Cardiac fibroblast (primary cell): ENCODE measurements around the gene POLR2J.

Source experiments
- DNase-seq, 2 donors: peaks; one replicate each; pipeline versions ENCODE4 v3.0.0 to v3.0.0-alpha.2; 2010; ENCODE audit warnings: low read depth in 2 of 2
- H3K4me3 ChIP-seq, 2 donors: replicated peaks in 1 of 2; 1 replicate in 1 of 2; 2 replicates in 1 of 2; pipeline ENCODE4 v1.5.1; 2011; ENCODE audit warnings: low read depth in 2 of 2, low read length in 2 of 2, mild to moderate bottlenecking in 2 of 2, moderate library complexity in 1 of 2
- CTCF ChIP-seq: IDR thresholded peaks from one replicate; pipeline ENCODE4 v1.5.1; 2011; ENCODE audit warnings: low read depth, mild to moderate bottlenecking, low read length, inconsistent platforms

POLR2J gene

DNA sequence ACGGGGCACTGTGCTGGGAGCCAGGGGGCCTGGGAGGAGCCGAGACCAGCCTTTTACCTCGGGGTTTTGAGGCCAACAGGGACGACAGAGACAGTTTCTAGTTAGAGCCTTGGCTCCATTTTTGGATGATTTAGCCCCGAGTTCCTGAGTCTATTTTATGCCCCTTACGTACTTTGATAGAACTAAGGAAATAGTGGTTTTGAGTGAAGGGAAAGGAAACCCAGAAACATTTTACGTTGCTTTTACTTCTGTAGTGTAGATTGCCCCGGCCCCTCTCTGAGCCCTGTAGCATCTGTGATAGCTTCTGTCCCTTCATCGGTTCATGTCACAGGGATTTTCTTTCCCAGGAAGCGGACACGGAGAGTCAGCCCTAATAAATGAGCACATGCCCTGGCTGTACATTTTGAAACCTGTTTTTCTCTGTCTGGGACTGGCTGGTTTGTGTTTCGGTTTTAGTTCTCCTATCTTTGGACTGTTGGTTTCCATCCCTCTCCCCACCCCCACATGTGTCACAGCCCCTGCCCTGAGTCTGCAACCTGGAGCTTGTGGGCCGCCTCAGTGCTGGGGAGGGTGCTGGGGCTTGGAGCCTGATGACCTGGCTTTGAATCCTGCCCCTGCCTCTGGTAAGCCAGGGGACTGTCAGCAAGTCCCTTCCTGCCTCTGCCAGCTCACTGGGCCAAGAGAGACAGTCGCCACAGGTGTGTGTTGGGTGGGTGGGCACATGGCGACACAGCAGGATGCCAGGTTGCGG lies 52.3 kb downstream of the POLR2J start:
- H3K4me3 ChIP-seq = no peak overlapping the region
- no peak for DNase-seq

DNA sequence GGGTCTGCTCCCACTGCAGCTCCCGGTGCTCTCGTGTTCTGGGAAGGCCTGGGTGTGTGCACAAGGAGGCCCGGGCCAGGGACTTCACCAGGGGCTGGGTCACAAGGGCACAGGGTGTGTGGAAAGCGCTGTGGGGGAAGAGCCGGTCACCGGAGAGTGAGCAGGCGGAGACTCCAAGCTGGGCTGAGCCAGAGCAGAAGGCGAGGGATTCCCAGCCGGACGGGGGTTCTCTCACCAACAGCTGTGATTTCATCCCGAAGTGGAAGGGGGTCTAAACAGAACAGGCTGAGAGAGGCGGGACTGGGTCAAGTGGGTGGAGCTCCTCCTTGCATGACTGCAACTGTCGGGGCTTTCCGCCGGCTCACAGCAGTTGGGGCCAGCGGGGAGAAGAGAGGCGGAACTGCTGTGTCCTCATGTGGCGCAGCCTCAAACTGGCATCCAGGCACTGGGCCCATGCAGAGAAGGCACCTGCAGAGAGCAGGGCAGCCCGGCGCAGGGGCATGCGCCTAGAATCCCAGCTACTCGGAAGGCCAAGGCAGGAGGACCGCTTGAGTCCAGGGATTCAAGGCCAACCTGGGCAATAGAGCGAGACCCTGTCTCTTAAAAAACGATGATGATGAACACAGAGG lies 53.0 kb downstream of the POLR2J start:
- no peak for TF ChIP-seq CTCF

More for the DNA sequence above, 52.3 kb downstream of the POLR2J start:
- no peak for TF ChIP-seq CTCF

GRCh38 chr7:102424787-102425218 lies 53.9 kb downstream of the POLR2J start:
- H3K4me3 ChIP-seq = no peak overlapping the region
- no peak for DNase-seq

More for the DNA sequence above, 53.0 kb downstream of the POLR2J start:
- no peak overlapping the region for H3K4me3 ChIP-seq
- DNase-seq = no peak

GRCh38 chr7:102424129-102424551 lies 54.6 kb downstream of the POLR2J start:
- no peak for TF ChIP-seq CTCF
- DNase-seq = no peak
- H3K4me3 ChIP-seq = no peak overlapping the region

More at GRCh38 chr7:102424787-102425218, 53.9 kb downstream of the POLR2J start:
- no peak for TF ChIP-seq CTCF
